PC-3 (cell line): Measurements from ENCODE around the gene TIAM2.

Source experiments
- EZH2 ChIP-seq: fragments of 300-600 bp; sonication (generic); IDR thresholded peaks from one replicate; pipeline ENCODE4 v1.6.1; 2017; ENCODE audit warnings: antibody characterized with exemption, mild to moderate bottlenecking, low read length; ENCODE audit not compliant: unreplicated experiment
- TF ChIP-seq, protein P1 (sequence below): fragments of 300-600 bp; sonication (generic); conservative IDR thresholded peaks from 2 replicates; pipeline ENCODE4 v1.5.1; 2017; ENCODE audit warnings: antibody characterized with exemption, low read depth, mild to moderate bottlenecking, low read length

DNA sequence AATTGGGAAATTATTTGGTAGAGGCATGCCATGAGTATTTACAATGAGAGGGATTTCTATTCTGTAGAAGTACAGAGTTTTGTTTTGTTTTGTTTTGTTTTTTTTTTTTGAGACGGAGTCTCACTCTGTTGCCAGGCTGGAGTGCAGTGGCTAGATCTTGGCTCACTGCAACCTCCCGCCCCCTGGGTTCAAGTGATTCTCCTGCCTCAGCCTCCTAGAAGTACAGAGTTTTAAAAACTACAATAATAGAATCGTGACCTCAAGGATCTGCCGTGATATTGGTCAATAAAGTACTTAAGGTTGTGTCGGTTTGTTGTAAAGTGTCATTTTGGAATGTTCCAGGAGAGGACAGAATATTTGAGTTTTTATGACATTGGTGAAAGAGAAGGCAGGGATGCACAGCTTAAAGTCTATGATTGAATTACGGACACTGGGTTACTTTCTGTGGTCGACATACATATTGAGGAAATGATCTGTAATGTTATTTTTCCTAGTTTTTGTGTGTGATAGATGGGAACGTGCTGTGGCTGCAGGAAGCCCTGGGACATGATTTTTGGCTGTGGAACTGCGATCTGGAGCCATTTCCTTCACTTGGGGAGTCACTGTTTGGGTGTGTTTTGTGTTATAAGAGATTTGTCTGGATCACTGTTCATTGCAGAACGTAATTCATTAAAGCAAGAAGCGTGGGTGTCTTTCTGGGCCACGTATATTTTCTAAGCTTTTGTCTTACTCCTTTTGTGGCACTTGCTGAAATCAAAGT lies 59.6 kb downstream of the TIAM2 start:
- TF ChIP-seq, protein P1, sequence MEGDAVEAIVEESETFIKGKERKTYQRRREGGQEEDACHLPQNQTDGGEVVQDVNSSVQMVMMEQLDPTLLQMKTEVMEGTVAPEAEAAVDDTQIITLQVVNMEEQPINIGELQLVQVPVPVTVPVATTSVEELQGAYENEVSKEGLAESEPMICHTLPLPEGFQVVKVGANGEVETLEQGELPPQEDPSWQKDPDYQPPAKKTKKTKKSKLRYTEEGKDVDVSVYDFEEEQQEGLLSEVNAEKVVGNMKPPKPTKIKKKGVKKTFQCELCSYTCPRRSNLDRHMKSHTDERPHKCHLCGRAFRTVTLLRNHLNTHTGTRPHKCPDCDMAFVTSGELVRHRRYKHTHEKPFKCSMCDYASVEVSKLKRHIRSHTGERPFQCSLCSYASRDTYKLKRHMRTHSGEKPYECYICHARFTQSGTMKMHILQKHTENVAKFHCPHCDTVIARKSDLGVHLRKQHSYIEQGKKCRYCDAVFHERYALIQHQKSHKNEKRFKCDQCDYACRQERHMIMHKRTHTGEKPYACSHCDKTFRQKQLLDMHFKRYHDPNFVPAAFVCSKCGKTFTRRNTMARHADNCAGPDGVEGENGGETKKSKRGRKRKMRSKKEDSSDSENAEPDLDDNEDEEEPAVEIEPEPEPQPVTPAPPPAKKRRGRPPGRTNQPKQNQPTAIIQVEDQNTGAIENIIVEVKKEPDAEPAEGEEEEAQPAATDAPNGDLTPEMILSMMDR = no peak
- no peak for TF ChIP-seq EZH2
